ENCODE data around the gene ADGRV1.

- TF ChIP-seq POLR2AphosphoS5 (IDR thresholded peaks at IDR 0.05; ENCODE audit: low read depth, low read length) (no peak), FOXP2 (optimal IDR thresholded peaks at IDR 0.05; ENCODE audit: borderline replicate concordance, extremely low read depth, extremely low read length, insufficient read depth) (no peak), TAF1 (IDR thresholded peaks at IDR 0.05; ENCODE audit: borderline replicate concordance, insufficient read depth, low read length) (no peak)
Measured at GRCh38 chr5:90685425-90686022, 126.9 kb downstream of the ADGRV1 start.

Measured in PFSK-1 (cell line).